ENCODE measurements around the gene HS3ST5. TPM values are rescaled to one million over a fixed set of nuclear protein-coding genes. Genes with fewer than 3 reads are reported as not detected.

HS3ST5 gene
- total RNA-seq, 5 donors from 2014 or later (not counting 1 experiment from before 2014, with no cell fraction given), result not detected

- H3K4me3 Mint-ChIP-seq, result no peak overlapping the region
- no peaks in the 10 kb centered on the region for H3K36me3 Mint-ChIP-seq
- H3K4me3 ChIP-seq (ENCODE audit: control insufficient read depth in 1 of 2, extremely low read depth in 1 of 2, low read length in 1 of 2), result no peak overlapping the region
- H3K4me1 ChIP-seq (ENCODE audit: control insufficient read depth in 1 of 2, extremely low read depth in 1 of 2, insufficient read depth in 2 of 2, low read length in 2 of 2), result no peaks in the 10 kb centered on the region
- no peaks in the 10 kb centered on the region for H3K36me3 ChIP-seq (ENCODE audit: control insufficient read depth in 2 of 2, extremely low read depth in 1 of 2, insufficient read depth in 1 of 2, low read length in 1 of 2)
- WGBS (ENCODE audit: insufficient coverage), result no CpG with 5 or more reads among the region's 3 CpGs
- peaks cover 0 to 4% of the 10 kb centered on the region in 2 donors for H3K27me3 Mint-ChIP-seq
- DNase-seq (no peak), ATAC-seq (replicated peaks in 1 of 4) (no peak)
- H3K27ac ChIP-seq (ENCODE audit: low read length), result no peak overlapping the region
- ChIA-PET POLR2A (no interaction called here), CTCF (no interaction called here)
- peaks cover 0 to 3% of the 10 kb centered on the region in 2 experiments for H3K27me3 ChIP-seq (replicated peaks in 1 of 2; ENCODE audit: control insufficient read depth in 2 of 2, extremely low read depth in 1 of 2, insufficient read depth in 2 of 2, low read length in 1 of 2)
- no peaks in the 10 kb centered on the region for H3K4me1 Mint-ChIP-seq
- no peaks in the 10 kb centered on the region for H3K9me3 ChIP-seq
- H3K27ac Mint-ChIP-seq, result no peak overlapping the region
- H3K9me3 Mint-ChIP-seq, result no peaks in the 10 kb centered on the region
These were observed 236.8 kb downstream of the HS3ST5 start for GRCh38 chr6:114106020-114106419.

- no CpG with 5 or more reads among the region's 1 CpG for WGBS (ENCODE audit: insufficient coverage)
- H3K9me3 ChIP-seq, result no peaks in the 10 kb centered on the region
- ChIA-PET CTCF (no interaction called here), POLR2A (no interaction called here)
- no peak overlapping the region for H3K27ac ChIP-seq (ENCODE audit: low read length)
- no peak overlapping the region for H3K4me3 ChIP-seq (ENCODE audit: control insufficient read depth in 1 of 2, extremely low read depth in 1 of 2, low read length in 1 of 2)
- DNase-seq (no peak), ATAC-seq (replicated peaks in 1 of 4) (no peak)
- H3K27me3 ChIP-seq (replicated peaks in 1 of 2; ENCODE audit: control insufficient read depth in 2 of 2, extremely low read depth in 1 of 2, insufficient read depth in 2 of 2, low read length in 1 of 2), result no peaks in the 10 kb centered on the region
- H3K36me3 Mint-ChIP-seq, result no peaks in the 10 kb centered on the region
- H3K4me1 Mint-ChIP-seq, result no peaks in the 10 kb centered on the region
- no peak overlapping the region for H3K27ac Mint-ChIP-seq
- no peaks in the 10 kb centered on the region for H3K4me1 ChIP-seq (ENCODE audit: control insufficient read depth in 1 of 2, extremely low read depth in 1 of 2, insufficient read depth in 2 of 2, low read length in 2 of 2)
- no peaks in the 10 kb centered on the region for H3K36me3 ChIP-seq (ENCODE audit: control insufficient read depth in 2 of 2, extremely low read depth in 1 of 2, insufficient read depth in 1 of 2, low read length in 1 of 2)
- H3K9me3 Mint-ChIP-seq, result no peaks in the 10 kb centered on the region
- peaks cover 0 to 18% of the 10 kb centered on the region in 2 donors for H3K27me3 Mint-ChIP-seq
- H3K4me3 Mint-ChIP-seq, result no peak overlapping the region
These were observed 241.6 kb downstream of the HS3ST5 start for GRCh38 chr6:114101255-114101654.

- Mint-ChIP-seq H3K4me3 (no peak overlapping the region), H3K4me1 (no peaks in the 10 kb centered on the region), H3K36me3 (no peaks in the 10 kb centered on the region), H3K9me3 (no peaks in the 10 kb centered on the region), H3K27me3 (peaks cover 0 to 16% of the 10 kb centered on the region in 2 donors), H3K27ac (no peak overlapping the region)
- Histone ChIP-seq H3K36me3 (ENCODE audit: control insufficient read depth in 2 of 2, extremely low read depth in 1 of 2, insufficient read depth in 1 of 2, low read length in 1 of 2) (no peaks in the 10 kb centered on the region), H3K9me3 (no peaks in the 10 kb centered on the region), H3K4me1 (ENCODE audit: control insufficient read depth in 1 of 2, extremely low read depth in 1 of 2, insufficient read depth in 2 of 2, low read length in 2 of 2) (no peaks in the 10 kb centered on the region), H3K27me3 (replicated peaks in 1 of 2; ENCODE audit: control insufficient read depth in 2 of 2, extremely low read depth in 1 of 2, insufficient read depth in 2 of 2, low read length in 1 of 2) (no peaks in the 10 kb centered on the region), H3K4me3 (ENCODE audit: control insufficient read depth in 1 of 2, extremely low read depth in 1 of 2, low read length in 1 of 2) (no peak overlapping the region), H3K27ac (ENCODE audit: low read length) (no peak overlapping the region)
- ChIA-PET CTCF (no interaction called here), POLR2A (no interaction called here)
- ATAC-seq (replicated peaks in 1 of 4) (no peak), DNase-seq (no peak)
- WGBS (ENCODE audit: insufficient coverage), result 80% methylated on average over 1 of the region's 10 CpGs
These were observed 242.4 kb downstream of the HS3ST5 start for GRCh38 chr6:114100215-114100994.

- H3K9me3 Mint-ChIP-seq, result no peaks in the 10 kb centered on the region
- H3K27me3 Mint-ChIP-seq, result peaks cover 0 to 16% of the 10 kb centered on the region in 2 donors
- Histone ChIP-seq H3K9me3 (no peaks in the 10 kb centered on the region), H3K27me3 (replicated peaks in 1 of 2; ENCODE audit: control insufficient read depth in 2 of 2, extremely low read depth in 1 of 2, insufficient read depth in 2 of 2, low read length in 1 of 2) (no peaks in the 10 kb centered on the region), H3K36me3 (ENCODE audit: control insufficient read depth in 2 of 2, extremely low read depth in 1 of 2, insufficient read depth in 1 of 2, low read length in 1 of 2) (no peaks in the 10 kb centered on the region), H3K4me1 (ENCODE audit: control insufficient read depth in 1 of 2, extremely low read depth in 1 of 2, insufficient read depth in 2 of 2, low read length in 2 of 2) (no peaks in the 10 kb centered on the region), H3K4me3 (ENCODE audit: control insufficient read depth in 1 of 2, extremely low read depth in 1 of 2, low read length in 1 of 2) (no peak overlapping the region), H3K27ac (ENCODE audit: low read length) (no peak overlapping the region)
- ATAC-seq (replicated peaks in 1 of 4) (no peak), DNase-seq (peak in 1 of 35 experiments; percentile 41)
- no peak overlapping the region for H3K4me3 Mint-ChIP-seq
- CTCF ChIA-PET, result no interaction called here
- no CpG with 5 or more reads among the region's 2 CpGs for WGBS (ENCODE audit: insufficient coverage)
- H3K4me1 Mint-ChIP-seq, result no peaks in the 10 kb centered on the region
- POLR2A ChIA-PET, result no interaction called here
- no peaks in the 10 kb centered on the region for H3K36me3 Mint-ChIP-seq
- no peak overlapping the region for H3K27ac Mint-ChIP-seq
These were observed 246.2 kb downstream of the HS3ST5 start for GRCh38 chr6:114096561-114097172.

GRCh38 chr6:114092943-114093342 lies 249.9 kb downstream of the HS3ST5 start:
- Mint-ChIP-seq H3K27me3 (peaks cover 7 to 15% of the 10 kb centered on the region in 2 donors), H3K4me3 (no peak overlapping the region), H3K36me3 (no peaks in the 10 kb centered on the region), H3K27ac (no peak overlapping the region), H3K9me3 (no peaks in the 10 kb centered on the region), H3K4me1 (no peaks in the 10 kb centered on the region)
- CTCF ChIA-PET, result interaction anchor here in 1 of 2 donors (0.7 kb wide), 1 partner anchor 10 kb away, joined by 4 read pairs; no protein-coding TSS in a partner anchor
- Histone ChIP-seq H3K27ac (ENCODE audit: low read length) (no peak overlapping the region), H3K9me3 (no peaks in the 10 kb centered on the region), H3K4me1 (ENCODE audit: control insufficient read depth in 1 of 2, extremely low read depth in 1 of 2, insufficient read depth in 2 of 2, low read length in 2 of 2) (no peaks in the 10 kb centered on the region), H3K36me3 (ENCODE audit: control insufficient read depth in 2 of 2, extremely low read depth in 1 of 2, insufficient read depth in 1 of 2, low read length in 1 of 2) (no peaks in the 10 kb centered on the region), H3K4me3 (ENCODE audit: control insufficient read depth in 1 of 2, extremely low read depth in 1 of 2, low read length in 1 of 2) (no peak overlapping the region), H3K27me3 (replicated peaks in 1 of 2; ENCODE audit: control insufficient read depth in 2 of 2, extremely low read depth in 1 of 2, insufficient read depth in 2 of 2, low read length in 1 of 2) (no peaks in the 10 kb centered on the region)
- ATAC-seq (replicated peaks in 1 of 4) (no peak), DNase-seq (no peak)
- 60% methylated on average over 1 of the region's 2 CpGs for WGBS (ENCODE audit: insufficient coverage)
- POLR2A ChIA-PET, result no interaction called here

- H3K4me3 Mint-ChIP-seq, result no peak overlapping the region
- Histone ChIP-seq H3K36me3 (ENCODE audit: control insufficient read depth in 2 of 2, extremely low read depth in 1 of 2, insufficient read depth in 1 of 2, low read length in 1 of 2) (no peaks in the 10 kb centered on the region), H3K4me3 (ENCODE audit: control insufficient read depth in 1 of 2, extremely low read depth in 1 of 2, low read length in 1 of 2) (no peak overlapping the region), H3K27me3 (replicated peaks in 1 of 2; ENCODE audit: control insufficient read depth in 2 of 2, extremely low read depth in 1 of 2, insufficient read depth in 2 of 2, low read length in 1 of 2) (no peaks in the 10 kb centered on the region), H3K4me1 (ENCODE audit: control insufficient read depth in 1 of 2, extremely low read depth in 1 of 2, insufficient read depth in 2 of 2, low read length in 2 of 2) (no peaks in the 10 kb centered on the region), H3K27ac (ENCODE audit: low read length) (no peak overlapping the region), H3K9me3 (no peaks in the 10 kb centered on the region)
- no peak for DNase-seq
- no peak for ATAC-seq (replicated peaks in 1 of 4)
- H3K27me3 Mint-ChIP-seq, result peaks cover 10 to 25% of the 10 kb centered on the region in 2 donors
- H3K36me3 Mint-ChIP-seq, result no peaks in the 10 kb centered on the region
- no CpG with 5 or more reads among the region's 4 CpGs for WGBS (ENCODE audit: insufficient coverage)
- POLR2A ChIA-PET, result no interaction called here
- CTCF ChIA-PET, result no interaction called here
- no peak overlapping the region for H3K27ac Mint-ChIP-seq
- no peaks in the 10 kb centered on the region for H3K9me3 Mint-ChIP-seq
- no peaks in the 10 kb centered on the region for H3K4me1 Mint-ChIP-seq
These were observed 252.2 kb downstream of the HS3ST5 start for GRCh38 chr6:114090626-114091025.

Measured in T-cell (primary cell).